Colonic mucosa (tissue), 4 donors: ENCODE results near the gene CDH4. TPM values are rescaled to one million over a fixed set of nuclear protein-coding genes. Genes with fewer than 3 reads are reported as not detected.

Source experiments
- DNase-seq: peaks from one replicate; pipeline ENCODE4 v3.0.0-alpha.2; 2020
- H3K27ac ChIP-seq: fragments of 200-600 bp; one replicate; pipeline ENCODE4 v1.8.0; 2021
- H3K27me3 ChIP-seq: fragments of 200-600 bp; one replicate; pipeline ENCODE4 v1.8.0; 2021
- H3K36me3 ChIP-seq: fragments of 200-600 bp; one replicate; pipeline ENCODE4 v1.8.0; 2021
- H3K4me1 ChIP-seq: fragments of 200-600 bp; one replicate; pipeline ENCODE4 v1.8.0; 2021; ENCODE audit warnings: mild to moderate bottlenecking
- H3K4me3 ChIP-seq: fragments of 200-600 bp; one replicate; pipeline ENCODE4 v1.8.0; 2021
- H3K9ac ChIP-seq, 2 donors: one replicate each; pipeline ENCODE4 v1.7.0; 2013; ENCODE audit warnings: control low read depth in 2 of 2, low read depth in 2 of 2, low read length in 2 of 2
- H3K9me3 ChIP-seq: fragments of 200-600 bp; one replicate; pipeline ENCODE4 v1.8.0; 2021
- CTCF ChIP-seq: fragments of 200-600 bp; IDR thresholded peaks from one replicate; pipeline ENCODE4 v1.8.0; 2022; ENCODE audit warnings: antibody characterized with exemption, mild to moderate bottlenecking
- intact Hi-C: fragments of 100-400 bp; cut with DNase I; formaldehyde crosslinking; loops from one replicate; pipeline ENCODE4 v1.14.1; 2022
- total RNA-seq, 2 donors: library from RNA; stranded (reverse); fragmentation: NEBNext Ultra II Directional in 1 of 2; extraction: Animal tissue kit (Norgen Biotek cat#: 25700) in 1 of 2; gene quantifications; one replicate each; pipeline ENCODE4 v1.2.1, GENCODE V29; 2021
- donor health status: healthy.
- donor health status: DM: no; HTN: no; CAD: no.
- donor health status: DM: no; HTN: no; CAD: no.

CDH4 gene
- total RNA-seq, 2 donors from 2014 or later = 0.08 TPM; not detected in 1

- no peak for TF ChIP-seq CTCF
- intact Hi-C loops = no loop called here
- Histone ChIP-seq H3K9me3 (no peaks in the 10 kb centered on the region), H3K36me3 (no peaks in the 10 kb centered on the region), H3K27me3 (no peaks in the 10 kb centered on the region), H3K4me1 (no peaks in the 10 kb centered on the region), H3K4me3 (no peak overlapping the region), H3K27ac (no peak overlapping the region), H3K9ac (no peak overlapping the region)
- DNase-seq = no peak
Measured at GRCh38 chr20:61654726-61655125, 402.7 kb downstream of the CDH4 start.

- H3K27ac ChIP-seq = no peak overlapping the region
- no peak for DNase-seq
- no peak overlapping the region for H3K4me3 ChIP-seq
- H3K27me3 ChIP-seq = no peaks in the 10 kb centered on the region
- no peaks in the 10 kb centered on the region for H3K36me3 ChIP-seq
- H3K4me1 ChIP-seq = no peaks in the 10 kb centered on the region
- TF ChIP-seq CTCF = no peak
- intact Hi-C loops = no loop called here
- H3K9me3 ChIP-seq = no peaks in the 10 kb centered on the region
- no peak overlapping the region for H3K9ac ChIP-seq
Measured at GRCh38 chr20:61655591-61655990, 403.5 kb downstream of the CDH4 start.

GRCh38 chr20:61656198-61656597, 404.1 kb downstream of the CDH4 start:
- no peak overlapping the region for H3K4me3 ChIP-seq
- no peak overlapping the region for H3K27ac ChIP-seq
- H3K9me3 ChIP-seq = no peaks in the 10 kb centered on the region
- DNase-seq = no peak
- no peaks in the 10 kb centered on the region for H3K36me3 ChIP-seq
- no peaks in the 10 kb centered on the region for H3K27me3 ChIP-seq
- no peak overlapping the region for H3K9ac ChIP-seq
- TF ChIP-seq CTCF = no peak
- intact Hi-C loops = no loop called here
- H3K4me1 ChIP-seq = no peaks in the 10 kb centered on the region

- no peak for TF ChIP-seq CTCF
- no peak overlapping the region for H3K9ac ChIP-seq
- no peak overlapping the region for H3K4me3 ChIP-seq
- no peaks in the 10 kb centered on the region for H3K4me1 ChIP-seq
- DNase-seq = no peak
- H3K27me3 ChIP-seq = no peaks in the 10 kb centered on the region
- no peaks in the 10 kb centered on the region for H3K36me3 ChIP-seq
- no peaks in the 10 kb centered on the region for H3K9me3 ChIP-seq
- intact Hi-C loops = no loop called here
- no peak overlapping the region for H3K27ac ChIP-seq
Measured at GRCh38 chr20:61657721-61658377, 405.8 kb downstream of the CDH4 start.

- Histone ChIP-seq H3K9me3 (no peaks in the 10 kb centered on the region), H3K4me3 (no peak overlapping the region), H3K27me3 (no peaks in the 10 kb centered on the region), H3K27ac (no peak overlapping the region), H3K9ac (no peak overlapping the region), H3K4me1 (no peaks in the 10 kb centered on the region), H3K36me3 (no peaks in the 10 kb centered on the region)
- no peak for DNase-seq
- TF ChIP-seq CTCF = no peak
- intact Hi-C loops = no loop called here
Measured at GRCh38 chr20:61658563-61658962, 406.5 kb downstream of the CDH4 start.
